Esophagus muscularis mucosa (tissue), 4 donors: Measurements from ENCODE around the gene CALD1.

Source experiments
- CTCF ChIP-seq, 3 experiments: fragments of 200-600 bp in 2 of 3; fragments of 450-650 bp in 1 of 3; sonication (generic) in 2 of 3; IDR thresholded peaks; one replicate each; pipeline ENCODE4 v1.5.1; 2017 to 2019; ENCODE audit warnings: antibody characterized with exemption in 3 of 3, mild to moderate bottlenecking in 2 of 3, moderate library complexity in 1 of 3
- EP300 ChIP-seq: sonication (generic); formaldehyde crosslinking; IDR thresholded peaks from one replicate; pipeline ENCODE4 v1.6.1; 2017; ENCODE audit warnings: antibody characterized with exemption
- POLR2A ChIP-seq: fragments of 450-650 bp; IDR thresholded peaks from one replicate; pipeline ENCODE4 v1.6.1; 2017; ENCODE audit warnings: antibody characterized with exemption, moderate library complexity, mild to moderate bottlenecking, low read depth
- POLR2AphosphoS5 ChIP-seq, 2 donors: sonication (generic); formaldehyde crosslinking; IDR thresholded peaks; one replicate each; pipeline ENCODE4 v1.6.1; 2017; ENCODE audit warnings: antibody characterized with exemption in 2 of 2

DNA sequence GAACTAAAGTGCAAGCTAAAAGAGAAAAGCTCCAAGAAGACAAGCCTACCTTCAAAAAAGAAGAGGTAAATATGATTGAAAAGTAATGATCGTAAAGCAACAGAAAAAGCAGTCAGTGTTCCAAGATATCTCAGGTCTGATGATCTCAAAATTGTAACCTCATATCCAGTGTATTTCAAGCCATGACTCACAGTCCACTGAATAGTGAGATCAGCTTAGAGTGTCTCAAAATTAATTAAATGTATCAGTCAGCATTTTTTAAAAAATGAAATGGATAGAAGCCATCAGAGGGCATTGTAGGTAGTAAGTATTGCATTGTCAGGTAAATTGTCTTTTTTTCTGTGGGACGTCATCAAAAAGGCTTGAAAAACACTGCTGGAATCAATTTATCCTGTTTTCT, 156.3 kb downstream of the CALD1 start:
- no peak for TF ChIP-seq CTCF (IDR thresholded peaks at IDR 0.05)
- no peak for TF ChIP-seq POLR2AphosphoS5 (IDR thresholded peaks at IDR 0.05)
- TF ChIP-seq POLR2A, result no peak
- TF ChIP-seq EP300, result no peak
